Effector CD8-positive, alpha-beta T cell (primary cell): ENCODE data around the gene GGTLC2.
"Not testable (repeated sequence)": the region's sequence is repeated elsewhere in the genome, so short reads cannot be mapped to it uniquely, and the experiment has no call there.

Experiments
- DNase-seq: peaks from one replicate; lab custom pipeline; 2025; lab: John Stamatoyannopoulos, UW

The GGTLC2 gene

GRCh38 chr22:22667966-22668880 is 23.8 kb downstream of the GGTLC2 start:
- DNase-seq: no peak

GRCh38 chr22:22669093-22669492 is 24.7 kb downstream of the GGTLC2 start:
- no peak for DNase-seq

GRCh38 chr22:22670076-22670795 is 25.8 kb downstream of the GGTLC2 start:
- DNase-seq: no peak

GRCh38 chr22:22671506-22671905 is 27.1 kb downstream of the GGTLC2 start:
- no peak for DNase-seq

GRCh38 chr22:22673099-22673498 is 28.7 kb downstream of the GGTLC2 start:
- no peak for DNase-seq

- DNase-seq: no peak
Measured at GRCh38 chr22:22673628-22674027, 29.2 kb downstream of the GGTLC2 start.

- no peak for DNase-seq
Measured at GRCh38 chr22:22674467-22674866, 30.1 kb downstream of the GGTLC2 start.

- DNase-seq: no peak
Measured at GRCh38 chr22:22678970-22679369, 34.6 kb downstream of the GGTLC2 start.

- DNase-seq: no peak
Measured at GRCh38 chr22:22680396-22680795, 36.0 kb downstream of the GGTLC2 start.

GRCh38 chr22:22681221-22681739 is 36.9 kb downstream of the GGTLC2 start:
- no peak for DNase-seq

GRCh38 chr22:22682196-22682595 is 37.8 kb downstream of the GGTLC2 start:
- no peak for DNase-seq

- no peak for DNase-seq
Measured at GRCh38 chr22:22682807-22683667, 38.6 kb downstream of the GGTLC2 start.

GRCh38 chr22:22683668-22684361 is 39.4 kb downstream of the GGTLC2 start:
- DNase-seq: no peak

GRCh38 chr22:22684580-22685561 is 40.5 kb downstream of the GGTLC2 start:
- DNase-seq: no peak

- DNase-seq: no peak
Measured at GRCh38 chr22:22685586-22685985, 41.2 kb downstream of the GGTLC2 start.

- DNase-seq: not testable (repeated sequence)
Measured at GRCh38 chr22:22686202-22687115, 42.0 kb downstream of the GGTLC2 start.

GRCh38 chr22:22687638-22688500 is 43.5 kb downstream of the GGTLC2 start:
- no peak for DNase-seq
